Endothelial cell (in vitro differentiated cells): ENCODE measurements around the gene RBPJ. TPM values are rescaled to one million over a fixed set of nuclear protein-coding genes. Genes with fewer than 3 reads are reported as not detected.

Experiments used
- DNase-seq: peaks from one replicate; pipeline ENCODE4 v3.0.0; 2021; ENCODE audit warnings: low spot score
- H3K27ac Mint-ChIP-seq: one replicate; pipeline ENCODE4 v1.8.0; 2021; ENCODE audit warnings: mixed read lengths, inconsistent platforms; ENCODE audit not compliant: unreplicated experiment
- H3K27me3 Mint-ChIP-seq: one replicate; pipeline ENCODE4 v1.8.0; 2021; ENCODE audit warnings: mild to moderate bottlenecking, moderate library complexity, mixed read lengths, inconsistent platforms; ENCODE audit not compliant: unreplicated experiment
- H3K36me3 Mint-ChIP-seq: one replicate; pipeline ENCODE4 v1.8.0; 2021; ENCODE audit warnings: mild to moderate bottlenecking, low read depth, mixed read lengths, inconsistent platforms; ENCODE audit not compliant: unreplicated experiment
- H3K4me1 Mint-ChIP-seq: one replicate; pipeline ENCODE4 v1.8.0; 2021; ENCODE audit warnings: mild to moderate bottlenecking, mixed read lengths, inconsistent platforms; ENCODE audit not compliant: unreplicated experiment
- H3K4me3 Mint-ChIP-seq: one replicate; pipeline ENCODE4 v1.8.0; 2021; ENCODE audit warnings: mild to moderate bottlenecking, mixed read lengths, inconsistent platforms; ENCODE audit not compliant: unreplicated experiment
- H3K9me3 Mint-ChIP-seq: one replicate; pipeline ENCODE4 v1.8.0; 2021; ENCODE audit warnings: mixed read lengths, inconsistent platforms; ENCODE audit not compliant: unreplicated experiment
- total RNA-seq: library from RNA; stranded (reverse); fragmentation: NEBNext Ultra II Directional; extraction: Animal tissue kit (Norgen Biotek cat#: 25700); gene quantifications from one replicate; pipeline ENCODE4 v1.2.1, GENCODE V29; 2021; ENCODE audit not compliant: unreplicated experiment
- TF ChIP-seq, protein P1 (sequence below): fragments of 200-600 bp; sonication (generic); IDR thresholded peaks from one replicate; pipeline ENCODE4 v1.5.0; 2021; ENCODE audit warnings: antibody characterized with exemption; ENCODE audit not compliant: unreplicated experiment

RBPJ gene
- total RNA-seq, 1 donor from 2014 or later: 47.9 TPM

GRCh38 chr4:26452565-26453531 is 132.0 kb downstream of the RBPJ start:
- peaks cover 3% of the 10 kb centered on the region for H3K27me3 Mint-ChIP-seq
- H3K36me3 Mint-ChIP-seq: no peaks in the 10 kb centered on the region
- H3K9me3 Mint-ChIP-seq: no peaks in the 10 kb centered on the region
- H3K27ac Mint-ChIP-seq: no peak overlapping the region
- H3K4me3 Mint-ChIP-seq: no peak overlapping the region
- TF ChIP-seq, protein P1, sequence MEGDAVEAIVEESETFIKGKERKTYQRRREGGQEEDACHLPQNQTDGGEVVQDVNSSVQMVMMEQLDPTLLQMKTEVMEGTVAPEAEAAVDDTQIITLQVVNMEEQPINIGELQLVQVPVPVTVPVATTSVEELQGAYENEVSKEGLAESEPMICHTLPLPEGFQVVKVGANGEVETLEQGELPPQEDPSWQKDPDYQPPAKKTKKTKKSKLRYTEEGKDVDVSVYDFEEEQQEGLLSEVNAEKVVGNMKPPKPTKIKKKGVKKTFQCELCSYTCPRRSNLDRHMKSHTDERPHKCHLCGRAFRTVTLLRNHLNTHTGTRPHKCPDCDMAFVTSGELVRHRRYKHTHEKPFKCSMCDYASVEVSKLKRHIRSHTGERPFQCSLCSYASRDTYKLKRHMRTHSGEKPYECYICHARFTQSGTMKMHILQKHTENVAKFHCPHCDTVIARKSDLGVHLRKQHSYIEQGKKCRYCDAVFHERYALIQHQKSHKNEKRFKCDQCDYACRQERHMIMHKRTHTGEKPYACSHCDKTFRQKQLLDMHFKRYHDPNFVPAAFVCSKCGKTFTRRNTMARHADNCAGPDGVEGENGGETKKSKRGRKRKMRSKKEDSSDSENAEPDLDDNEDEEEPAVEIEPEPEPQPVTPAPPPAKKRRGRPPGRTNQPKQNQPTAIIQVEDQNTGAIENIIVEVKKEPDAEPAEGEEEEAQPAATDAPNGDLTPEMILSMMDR: no peak
- H3K4me1 Mint-ChIP-seq: peaks cover 8% of the 10 kb centered on the region
- no peak for DNase-seq

DNA sequence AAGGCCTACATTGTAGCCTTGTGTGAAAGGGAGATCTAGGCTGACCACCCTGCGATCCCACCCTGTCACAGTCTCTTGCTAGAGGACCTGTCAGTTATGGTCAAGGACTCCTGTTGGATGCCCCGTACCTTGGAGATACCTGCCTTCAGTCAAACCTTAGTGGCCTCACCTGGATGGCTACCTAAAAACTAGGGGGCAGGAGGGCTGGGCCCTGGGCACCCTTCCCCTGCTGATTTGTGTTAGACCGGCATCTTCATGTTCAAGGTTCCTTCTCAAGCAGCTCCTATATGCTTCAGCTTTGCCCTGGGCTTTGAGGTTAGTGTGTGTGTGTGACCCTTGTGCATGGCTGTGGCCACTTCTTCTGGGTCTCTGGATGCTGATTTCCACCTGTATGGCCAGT is 134.1 kb downstream of the RBPJ start:
- TF ChIP-seq, protein P1: no peak
- H3K4me1 Mint-ChIP-seq: peaks cover 8% of the 10 kb centered on the region
- H3K36me3 Mint-ChIP-seq: no peaks in the 10 kb centered on the region
- H3K27ac Mint-ChIP-seq: no peak overlapping the region
- peaks cover 3% of the 10 kb centered on the region for H3K27me3 Mint-ChIP-seq
- H3K4me3 Mint-ChIP-seq: no peak overlapping the region
- H3K9me3 Mint-ChIP-seq: no peaks in the 10 kb centered on the region
- DNase-seq: no peak

DNA sequence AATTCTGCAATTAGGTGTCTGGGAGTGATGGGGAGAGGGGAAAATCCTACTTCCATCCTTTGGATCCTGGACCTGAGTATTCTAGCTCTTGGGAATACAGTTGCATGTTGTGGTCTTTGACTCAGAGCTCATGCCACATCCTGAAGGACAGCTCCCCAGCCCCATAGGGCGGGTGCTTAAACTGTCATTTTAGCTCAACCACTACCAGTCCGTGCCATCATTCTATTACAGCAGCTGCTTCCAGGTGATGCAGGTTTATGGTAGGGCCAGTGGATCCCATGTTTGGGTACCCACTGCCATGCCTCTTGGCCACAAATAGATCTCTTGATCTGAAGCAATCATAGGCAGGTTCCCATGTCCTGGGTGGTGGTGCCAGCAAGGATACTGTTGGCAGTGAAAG is 134.8 kb downstream of the RBPJ start:
- TF ChIP-seq, protein P1: no peak
- Mint-ChIP-seq H3K27ac (no peak overlapping the region), H3K36me3 (no peaks in the 10 kb centered on the region), H3K4me1 (peaks cover 8% of the 10 kb centered on the region), H3K4me3 (no peak overlapping the region), H3K27me3 (peaks cover 2% of the 10 kb centered on the region), H3K9me3 (no peaks in the 10 kb centered on the region)
- DNase-seq: no peak

- Mint-ChIP-seq H3K4me1 (peaks cover 6% of the 10 kb centered on the region), H3K36me3 (no peaks in the 10 kb centered on the region), H3K9me3 (no peaks in the 10 kb centered on the region), H3K27me3 (peaks cover 3% of the 10 kb centered on the region), H3K27ac (no peak overlapping the region), H3K4me3 (no peak overlapping the region)
- DNase-seq: no peak
- TF ChIP-seq, protein P1: no peak
These were observed 136.6 kb downstream of the RBPJ start for GRCh38 chr4:26457412-26457811.

DNA sequence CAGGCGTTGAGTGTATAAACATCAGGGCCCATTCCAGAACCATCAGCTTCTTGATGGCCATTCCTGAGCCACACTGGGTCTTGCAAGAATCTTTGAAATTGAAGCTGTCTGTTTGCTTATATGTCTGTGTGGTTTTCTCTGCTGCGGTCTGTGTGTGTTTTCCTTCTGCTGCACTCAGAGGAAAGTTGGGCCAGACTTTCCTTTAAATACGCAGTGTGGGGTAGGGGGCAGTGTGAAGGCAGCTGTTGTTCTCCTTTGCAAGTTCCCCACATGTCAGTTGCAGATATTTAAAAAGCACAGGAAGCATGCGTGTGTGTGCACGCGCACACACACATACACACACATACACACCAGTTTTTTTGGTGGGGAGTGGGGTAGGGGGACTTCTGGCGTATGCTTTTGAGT is 137.3 kb downstream of the RBPJ start:
- Mint-ChIP-seq H3K9me3 (no peaks in the 10 kb centered on the region), H3K27me3 (peaks cover 4% of the 10 kb centered on the region), H3K36me3 (no peaks in the 10 kb centered on the region), H3K27ac (no peak overlapping the region), H3K4me1 (no peaks in the 10 kb centered on the region), H3K4me3 (no peak overlapping the region)
- no peak for DNase-seq
- TF ChIP-seq, protein P1: no peak
